Kidney (tissue), 14 donors: ENCODE measurements around the gene CHST5. TPM values are rescaled to one million over a fixed set of nuclear protein-coding genes. Genes with fewer than 3 reads are reported as not detected.
A peak's percentile ranks its signal among the peaks of the same experiment; 100 is the strongest.

Experiments used
- DNase-seq, 5 donors: peaks; one replicate each; pipeline ENCODE4 v3.0.0-alpha.2; 2013 to 2020
- FAIRE-seq: peaks from 2 replicates; lab custom pipeline; 2012; peaks lifted over from hg19 to GRCh38; lab: Jason Lieb, UNC
- H3K27ac ChIP-seq, 2 donors: one replicate each; pipeline ENCODE4 v1.7.0; 2013; ENCODE audit warnings: low read depth in 2 of 2, low read length in 2 of 2, inconsistent platforms in 1 of 2
- H3K27me3 ChIP-seq: one replicate; pipeline ENCODE4 v1.7.1; 2013; ENCODE audit warnings: low read length, inconsistent platforms; ENCODE audit not compliant: control insufficient read depth, insufficient read depth
- H3K36me3 ChIP-seq, 3 donors: one replicate each; pipeline versions ENCODE4 v1.7.0 to v1.7.1; 2013; ENCODE audit warnings: low read length in 3 of 3, control low read depth in 1 of 3, inconsistent platforms in 1 of 3; ENCODE audit not compliant: insufficient read depth in 3 of 3, control insufficient read depth in 2 of 3
- H3K4me1 ChIP-seq, 3 donors: one replicate each; pipeline versions ENCODE4 v1.7.0 to v1.7.1; 2013; ENCODE audit warnings: low read length in 3 of 3, inconsistent platforms in 1 of 3, low read depth in 1 of 3; ENCODE audit not compliant: control insufficient read depth in 2 of 3, insufficient read depth in 2 of 3
- H3K4me3 ChIP-seq, 3 donors: one replicate each; pipeline versions ENCODE4 v1.7.0 to v1.8.1; 2013; ENCODE audit warnings: low read length in 3 of 3, control low read depth in 1 of 3, inconsistent platforms in 1 of 3
- H3K9ac ChIP-seq, 3 donors: one replicate each; pipeline versions ENCODE4 v1.7.0 to v1.7.1; 2013; ENCODE audit warnings: low read length in 3 of 3, control low read depth in 1 of 3, inconsistent platforms in 1 of 3
- H3K9me3 ChIP-seq, 3 donors: one replicate each; pipeline versions ENCODE4 v1.7.0 to v1.7.1; 2013; ENCODE audit warnings: low read length in 3 of 3, control low read depth in 1 of 3, inconsistent platforms in 1 of 3; ENCODE audit not compliant: control insufficient read depth in 2 of 3, insufficient read depth in 1 of 3
- intact Hi-C: fragments of 100-400 bp; cut with DNase I; formaldehyde crosslinking; loops from one replicate; pipeline ENCODE4 v1.11.1; 2022
- polyA plus RNA-seq: library from polyadenylated mRNA; stranded (reverse); fragments of 350-450 nt; fragmentation: Illumina TruSeq; extraction: RNeasy Lipid Tissue Mini Kit (QIAGEN cat#74804); gene quantifications from one replicate; pipeline ENCODE4 v1.2.3, GENCODE V29; 2014; ENCODE audit warnings: low read depth, low replicate concordance; ENCODE audit not compliant: insufficient read depth
- total RNA-seq: library from RNA; stranded (reverse); fragmentation: NEBNext Ultra II Directional; extraction: Animal tissue kit (Norgen Biotek cat#: 25700); gene quantifications from one replicate; pipeline ENCODE4 v1.2.1, GENCODE V29; 2021
- TF ChIP-seq, protein P1 (sequence below): IDR thresholded peaks from 3 replicates; pipeline ENCODE4 v1.5.1; 2012; ENCODE audit warnings: mild to moderate bottlenecking, moderate library complexity, borderline replicate concordance; ENCODE audit not compliant: insufficient read depth; ENCODE audit errors: extremely low read depth
- donor health status: control.
- donor health status: control.
- donor health status: control.
- donor health status: control.
- donor health status: control.
- donor health status: DM: yes; HTN: yes; CAD: no.
- donor health status: Normal renal cell carcinoma (clear cell type).

The CHST5 gene
- total and polyA plus RNA-seq, 2 donors from 2014 or later, result 0.13 to 0.28 TPM

DNA sequence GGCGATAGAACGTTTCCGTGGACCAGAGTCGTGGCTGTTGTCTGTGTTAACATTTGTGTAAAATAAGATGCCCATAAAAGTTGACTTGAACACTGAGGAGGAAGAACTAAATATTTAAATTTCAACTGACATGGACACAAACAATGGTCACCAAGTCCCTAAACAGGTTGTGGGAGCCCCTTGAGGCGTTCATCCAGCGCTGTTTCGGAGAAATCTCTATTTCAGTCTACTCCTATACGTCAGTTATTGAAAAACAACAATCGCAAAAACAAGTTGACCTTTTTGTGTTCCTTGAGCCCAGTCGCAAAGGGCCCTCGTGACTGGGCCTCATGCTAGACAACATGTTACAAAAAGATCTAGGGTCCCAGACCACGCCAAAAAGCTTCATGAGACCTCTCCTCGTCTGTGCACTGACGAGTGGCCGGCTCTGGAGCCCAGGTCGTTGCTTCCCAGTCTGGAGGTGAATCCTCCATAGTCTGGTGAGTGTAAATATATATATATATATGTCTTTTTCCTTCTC is 20.6 kb upstream of the CHST5 start:
- no peaks in the 10 kb centered on the region for H3K9me3 ChIP-seq
- intact Hi-C loops, result no loop called here

DNA sequence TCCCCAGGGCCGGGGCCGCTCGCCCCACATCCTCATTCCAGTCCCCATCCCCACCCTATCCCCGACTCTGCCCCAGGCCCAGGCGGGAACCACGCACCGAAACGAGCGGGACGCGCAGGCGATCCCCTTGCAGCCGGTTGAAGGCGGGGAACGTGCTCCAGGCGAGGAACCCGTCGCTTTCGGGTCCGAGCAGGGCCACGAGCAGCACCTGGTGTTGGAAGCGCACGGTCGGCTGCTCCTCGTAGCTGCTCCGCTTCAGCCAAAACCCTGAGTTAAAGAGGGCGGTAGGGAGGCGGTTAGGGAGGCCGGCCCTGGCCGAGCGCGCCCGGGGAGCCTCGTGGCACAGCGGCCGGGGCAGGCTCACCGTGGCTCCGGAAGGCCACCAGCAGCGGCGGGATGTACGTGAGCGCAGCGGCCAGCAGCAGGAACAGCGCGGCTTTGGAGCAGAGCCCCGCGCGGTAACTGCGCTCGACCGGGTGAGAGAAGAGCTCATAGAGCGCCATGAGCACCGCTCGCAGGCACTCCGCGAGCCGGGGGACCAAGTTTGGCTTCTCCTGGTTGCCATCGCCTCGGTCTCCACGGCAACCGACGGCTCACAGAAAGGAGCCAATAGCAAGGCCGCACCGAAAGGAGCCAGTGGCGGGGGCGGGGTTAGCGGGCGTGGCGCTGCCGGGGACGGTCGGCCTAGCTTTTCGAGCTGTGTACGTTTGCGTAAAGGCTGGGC is 20.0 kb upstream of the CHST5 start, which contains the start of gene TMEM231:
Gene TMEM231 (minus strand): TSS at position 546 of the 724 bp plus-strand sequence. CDS start 43 bp downstream, at position 503.
- FAIRE-seq (peak; percentile 35), DNase-seq (peak; percentile 96 to 99 (median 98))
- intact Hi-C loops, result no loop called here
- H3K9me3 ChIP-seq, result no peaks in the 10 kb centered on the region
- peak within 1 kb of the TSS; percentile 69 to 78 (median 71) for H3K4me3 ChIP-seq
- TF ChIP-seq, protein P1, sequence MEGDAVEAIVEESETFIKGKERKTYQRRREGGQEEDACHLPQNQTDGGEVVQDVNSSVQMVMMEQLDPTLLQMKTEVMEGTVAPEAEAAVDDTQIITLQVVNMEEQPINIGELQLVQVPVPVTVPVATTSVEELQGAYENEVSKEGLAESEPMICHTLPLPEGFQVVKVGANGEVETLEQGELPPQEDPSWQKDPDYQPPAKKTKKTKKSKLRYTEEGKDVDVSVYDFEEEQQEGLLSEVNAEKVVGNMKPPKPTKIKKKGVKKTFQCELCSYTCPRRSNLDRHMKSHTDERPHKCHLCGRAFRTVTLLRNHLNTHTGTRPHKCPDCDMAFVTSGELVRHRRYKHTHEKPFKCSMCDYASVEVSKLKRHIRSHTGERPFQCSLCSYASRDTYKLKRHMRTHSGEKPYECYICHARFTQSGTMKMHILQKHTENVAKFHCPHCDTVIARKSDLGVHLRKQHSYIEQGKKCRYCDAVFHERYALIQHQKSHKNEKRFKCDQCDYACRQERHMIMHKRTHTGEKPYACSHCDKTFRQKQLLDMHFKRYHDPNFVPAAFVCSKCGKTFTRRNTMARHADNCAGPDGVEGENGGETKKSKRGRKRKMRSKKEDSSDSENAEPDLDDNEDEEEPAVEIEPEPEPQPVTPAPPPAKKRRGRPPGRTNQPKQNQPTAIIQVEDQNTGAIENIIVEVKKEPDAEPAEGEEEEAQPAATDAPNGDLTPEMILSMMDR, result no peak
- H3K36me3 ChIP-seq, result no peaks in the 10 kb centered on the region
- peak within 1 kb of the TSS; percentile 25 to 80 (median 55) for H3K9ac ChIP-seq
- peak within 1 kb of the TSS; percentile 58 to 87 for H3K27ac ChIP-seq
- peaks cover 0 to 4% (median 0%) of the 10 kb centered on the region in 3 donors for H3K4me1 ChIP-seq
- H3K27me3 ChIP-seq, result no peaks in the 10 kb centered on the region

More for the DNA sequence above, 20.6 kb upstream of the CHST5 start:
- DNase-seq (peak in 1 of 5 donors; percentile 53), FAIRE-seq (no peak)
- TF ChIP-seq, protein P1, result no peak
- Histone ChIP-seq H3K27ac (peak overlapping the region in 1 of 2 donors; percentile 87), H3K27me3 (no peaks in the 10 kb centered on the region), H3K36me3 (no peaks in the 10 kb centered on the region), H3K4me3 (peak overlapping the region; percentile 35 to 78 (median 71)), H3K9ac (peak overlapping the region; percentile 4 to 27 (median 25)), H3K4me1 (peaks cover 0 to 4% (median 0%) of the 10 kb centered on the region in 3 donors)

GRCh38 chr16:75555213-75555706 is 19.4 kb upstream of the CHST5 start:
- DNase-seq, result peak; percentile 90 to 96 (median 93)
- Histone ChIP-seq H3K27me3 (no peaks in the 10 kb centered on the region), H3K27ac (peak overlapping the region; percentile 58 to 87), H3K4me3 (peak overlapping the region; percentile 69 to 78 (median 71)), H3K36me3 (no peaks in the 10 kb centered on the region), H3K4me1 (peaks cover 0 to 4% (median 0%) of the 10 kb centered on the region in 3 donors), H3K9ac (peak overlapping the region in 2 of 3 donors; percentile 55 to 80), H3K9me3 (no peaks in the 10 kb centered on the region)
- intact Hi-C loops, result no loop called here
- FAIRE-seq, result peak; percentile 41
- TF ChIP-seq, protein P1, result no peak
